ENCODE results near the gene DENND2A. TPM values are rescaled to one million over a fixed set of nuclear protein-coding genes. Genes with fewer than 3 reads are reported as not detected.
A peak's percentile ranks its signal among the peaks of the same experiment; 100 is the strongest.

DENND2A gene
- total and polyA plus RNA-seq, 4 donors = 1.2 to 7.4 (median 2.3) TPM

GRCh38 chr7:140631021-140631420 lies 9.6 kb downstream of the DENND2A start:
- Histone ChIP-seq H3K36me3 (ENCODE audit: control insufficient read depth in 4 of 4, insufficient read depth in 3 of 4, low read depth in 1 of 4, low read length in 3 of 4) (no peaks in the 10 kb centered on the region), H3K4me1 (ENCODE audit: control insufficient read depth in 4 of 4, insufficient read depth in 4 of 4, low read length in 3 of 4) (peaks cover 5 to 12% (median 10%) of the 10 kb centered on the region in 4 donors), H3K27ac (ENCODE audit: low read depth in 1 of 2, low read length in 2 of 2) (peak overlapping the region in 1 of 2 donors; percentile 46), H3K9ac (ENCODE audit: low read depth in 1 of 2, low read length in 2 of 2) (no peak overlapping the region), H3K4me3 (ENCODE audit: low read depth in 1 of 3, low read length in 3 of 3) (no peak overlapping the region), H3K9me3 (ENCODE audit: control insufficient read depth in 4 of 4, low read length in 3 of 4) (no peaks in the 10 kb centered on the region), H3K27me3 (ENCODE audit: control insufficient read depth in 4 of 4, insufficient read depth in 4 of 4, low read length in 3 of 4) (no peaks in the 10 kb centered on the region)
- WGBS = 81% methylated on average over 6 of the region's 6 CpGs
- DNase-seq (ENCODE audit: low spot score) = no peak
- no peak for TF ChIP-seq RXRA (IDR thresholded peaks at IDR 0.05)
- TF ChIP-seq YY1 (IDR thresholded peaks at IDR 0.05) = no peak
- TF ChIP-seq, protein P1, sequence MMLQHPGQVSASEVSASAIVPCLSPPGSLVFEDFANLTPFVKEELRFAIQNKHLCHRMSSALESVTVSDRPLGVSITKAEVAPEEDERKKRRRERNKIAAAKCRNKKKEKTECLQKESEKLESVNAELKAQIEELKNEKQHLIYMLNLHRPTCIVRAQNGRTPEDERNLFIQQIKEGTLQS (IDR thresholded peaks at IDR 0.05) = no peak
- TF ChIP-seq TAF1 (conservative IDR thresholded peaks at IDR 0.05) = no peak
- no peak for TF ChIP-seq SP1 (IDR thresholded peaks at IDR 0.05)
- TF ChIP-seq GABPA (IDR thresholded peaks at IDR 0.05 in 1 of 2, conservative IDR thresholded peaks at IDR 0.05 in 1 of 2) = no peak
- no peak for TF ChIP-seq RAD21 (IDR thresholded peaks at IDR 0.05)
- no peak for TF ChIP-seq HNF4A (conservative IDR thresholded peaks at IDR 0.05)
- TF ChIP-seq JUND (IDR thresholded peaks at IDR 0.05) = no peak
- no peak for TF ChIP-seq FOXA2 (IDR thresholded peaks at IDR 0.05)
- TF ChIP-seq, protein P2, sequence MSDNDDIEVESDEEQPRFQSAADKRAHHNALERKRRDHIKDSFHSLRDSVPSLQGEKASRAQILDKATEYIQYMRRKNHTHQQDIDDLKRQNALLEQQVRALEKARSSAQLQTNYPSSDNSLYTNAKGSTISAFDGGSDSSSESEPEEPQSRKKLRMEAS (IDR thresholded peaks at IDR 0.05) = no peak
- no peak for TF ChIP-seq EGR1 (IDR thresholded peaks at IDR 0.05; ENCODE audit: low read depth in 2 of 2)
- TF ChIP-seq FOXA1 (IDR thresholded peaks at IDR 0.05) = no peak
- no peak for TF ChIP-seq HNF4G (IDR thresholded peaks at IDR 0.05)
- no peak for TF ChIP-seq NR2F2 (IDR thresholded peaks at IDR 0.05)
- TF ChIP-seq CTCF (IDR thresholded peaks at IDR 0.05; ENCODE audit: low read depth, low read length, missing input control) = no peak
- TF ChIP-seq, protein P3, sequence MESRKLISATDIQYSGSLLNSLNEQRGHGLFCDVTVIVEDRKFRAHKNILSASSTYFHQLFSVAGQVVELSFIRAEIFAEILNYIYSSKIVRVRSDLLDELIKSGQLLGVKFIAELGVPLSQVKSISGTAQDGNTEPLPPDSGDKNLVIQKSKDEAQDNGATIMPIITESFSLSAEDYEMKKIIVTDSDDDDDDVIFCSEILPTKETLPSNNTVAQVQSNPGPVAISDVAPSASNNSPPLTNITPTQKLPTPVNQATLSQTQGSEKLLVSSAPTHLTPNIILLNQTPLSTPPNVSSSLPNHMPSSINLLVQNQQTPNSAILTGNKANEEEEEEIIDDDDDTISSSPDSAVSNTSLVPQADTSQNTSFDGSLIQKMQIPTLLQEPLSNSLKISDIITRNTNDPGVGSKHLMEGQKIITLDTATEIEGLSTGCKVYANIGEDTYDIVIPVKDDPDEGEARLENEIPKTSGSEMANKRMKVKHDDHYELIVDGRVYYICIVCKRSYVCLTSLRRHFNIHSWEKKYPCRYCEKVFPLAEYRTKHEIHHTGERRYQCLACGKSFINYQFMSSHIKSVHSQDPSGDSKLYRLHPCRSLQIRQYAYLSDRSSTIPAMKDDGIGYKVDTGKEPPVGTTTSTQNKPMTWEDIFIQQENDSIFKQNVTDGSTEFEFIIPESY (IDR thresholded peaks at IDR 0.05) = no peak

GRCh38 chr7:140625908-140626868 lies 14.4 kb downstream of the DENND2A start:
- WGBS = 85% methylated on average over 17 of the region's 17 CpGs
- Histone ChIP-seq H3K36me3 (ENCODE audit: control insufficient read depth in 4 of 4, insufficient read depth in 3 of 4, low read depth in 1 of 4, low read length in 3 of 4) (no peaks in the 10 kb centered on the region), H3K4me3 (ENCODE audit: low read depth in 1 of 3, low read length in 3 of 3) (no peak overlapping the region), H3K27me3 (ENCODE audit: control insufficient read depth in 4 of 4, insufficient read depth in 4 of 4, low read length in 3 of 4) (no peaks in the 10 kb centered on the region), H3K9me3 (ENCODE audit: control insufficient read depth in 4 of 4, low read length in 3 of 4) (no peaks in the 10 kb centered on the region), H3K27ac (ENCODE audit: low read depth in 1 of 2, low read length in 2 of 2) (peak overlapping the region; percentile 41 to 68), H3K4me1 (ENCODE audit: control insufficient read depth in 4 of 4, insufficient read depth in 4 of 4, low read length in 3 of 4) (peaks cover 5 to 12% (median 9%) of the 10 kb centered on the region in 4 donors), H3K9ac (ENCODE audit: low read depth in 1 of 2, low read length in 2 of 2) (no peak overlapping the region)
- DNase-seq (ENCODE audit: low spot score) = peak; percentile 44
- TF ChIP-seq SP1 (IDR thresholded peaks at IDR 0.05) = peak; percentile 17
- TF ChIP-seq, protein P4, sequence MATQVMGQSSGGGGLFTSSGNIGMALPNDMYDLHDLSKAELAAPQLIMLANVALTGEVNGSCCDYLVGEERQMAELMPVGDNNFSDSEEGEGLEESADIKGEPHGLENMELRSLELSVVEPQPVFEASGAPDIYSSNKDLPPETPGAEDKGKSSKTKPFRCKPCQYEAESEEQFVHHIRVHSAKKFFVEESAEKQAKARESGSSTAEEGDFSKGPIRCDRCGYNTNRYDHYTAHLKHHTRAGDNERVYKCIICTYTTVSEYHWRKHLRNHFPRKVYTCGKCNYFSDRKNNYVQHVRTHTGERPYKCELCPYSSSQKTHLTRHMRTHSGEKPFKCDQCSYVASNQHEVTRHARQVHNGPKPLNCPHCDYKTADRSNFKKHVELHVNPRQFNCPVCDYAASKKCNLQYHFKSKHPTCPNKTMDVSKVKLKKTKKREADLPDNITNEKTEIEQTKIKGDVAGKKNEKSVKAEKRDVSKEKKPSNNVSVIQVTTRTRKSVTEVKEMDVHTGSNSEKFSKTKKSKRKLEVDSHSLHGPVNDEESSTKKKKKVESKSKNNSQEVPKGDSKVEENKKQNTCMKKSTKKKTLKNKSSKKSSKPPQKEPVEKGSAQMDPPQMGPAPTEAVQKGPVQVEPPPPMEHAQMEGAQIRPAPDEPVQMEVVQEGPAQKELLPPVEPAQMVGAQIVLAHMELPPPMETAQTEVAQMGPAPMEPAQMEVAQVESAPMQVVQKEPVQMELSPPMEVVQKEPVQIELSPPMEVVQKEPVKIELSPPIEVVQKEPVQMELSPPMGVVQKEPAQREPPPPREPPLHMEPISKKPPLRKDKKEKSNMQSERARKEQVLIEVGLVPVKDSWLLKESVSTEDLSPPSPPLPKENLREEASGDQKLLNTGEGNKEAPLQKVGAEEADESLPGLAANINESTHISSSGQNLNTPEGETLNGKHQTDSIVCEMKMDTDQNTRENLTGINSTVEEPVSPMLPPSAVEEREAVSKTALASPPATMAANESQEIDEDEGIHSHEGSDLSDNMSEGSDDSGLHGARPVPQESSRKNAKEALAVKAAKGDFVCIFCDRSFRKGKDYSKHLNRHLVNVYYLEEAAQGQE (IDR thresholded peaks at IDR 0.05) = no peak
- no peak for TF ChIP-seq HNF4A (conservative IDR thresholded peaks at IDR 0.05)
- no peak for TF ChIP-seq TAF1 (conservative IDR thresholded peaks at IDR 0.05)
- TF ChIP-seq FOXA2 (IDR thresholded peaks at IDR 0.05) = no peak
- peak in 1 of 2 donors; percentile 35 for TF ChIP-seq JUND (IDR thresholded peaks at IDR 0.05)
- TF ChIP-seq HNF4G (IDR thresholded peaks at IDR 0.05) = no peak
- TF ChIP-seq FOXA1 (IDR thresholded peaks at IDR 0.05) = no peak
- TF ChIP-seq, protein P1 (IDR thresholded peaks at IDR 0.05) = no peak
- peak; percentile 67 for TF ChIP-seq NR2F2 (IDR thresholded peaks at IDR 0.05)
- peak in 1 of 2 donors; percentile 8 for TF ChIP-seq RAD21 (IDR thresholded peaks at IDR 0.05)
- no peak for TF ChIP-seq YY1 (IDR thresholded peaks at IDR 0.05)
- peak in 1 of 2 donors; percentile 28 for TF ChIP-seq RXRA (IDR thresholded peaks at IDR 0.05)
- TF ChIP-seq, protein P3 (IDR thresholded peaks at IDR 0.05) = no peak
- TF ChIP-seq, protein P2 (IDR thresholded peaks at IDR 0.05) = no peak

All from liver (tissue), 9 donors.